Smooth muscle cell (in vitro differentiated cells): Measurements from ENCODE around the gene CYSTM1. TPM values are rescaled to one million over a fixed set of nuclear protein-coding genes. Genes with fewer than 3 reads are reported as not detected.

Experiments
- DNase-seq: peaks from one replicate; lab custom pipeline; 2025; ENCODE audit not compliant: unreplicated experiment; lab: John Stamatoyannopoulos, UW
- H2AFZ ChIP-seq: fragments of 200-600 bp; sonication (generic); 2 replicates; pipeline ENCODE4 v1.6.0; 2016; ENCODE audit warnings: antibody characterized with exemption, low read depth, mild to moderate bottlenecking
- H3F3A ChIP-seq: fragments of 200-600 bp; sonication (generic); 2 replicates; pipeline ENCODE4 v1.6.0; 2017; ENCODE audit warnings: antibody characterized with exemption, low read depth
- H3K27ac ChIP-seq: fragments of 200-600 bp; sonication (generic); 2 replicates; pipeline ENCODE4 v1.5.1; 2016; ENCODE audit warnings: low read depth, mild to moderate bottlenecking
- H3K27me3 ChIP-seq: fragments of 200-600 bp; sonication (generic); 2 replicates; pipeline ENCODE4 v1.6.1; 2016; ENCODE audit warnings: low read depth, mild to moderate bottlenecking
- H3K36me3 ChIP-seq: fragments of 200-600 bp; sonication (generic); 2 replicates; pipeline ENCODE4 v1.5.1; 2016; ENCODE audit warnings: low read depth
- H3K4me1 ChIP-seq: fragments of 200-600 bp; sonication (generic); 2 replicates; pipeline ENCODE4 v1.5.1; 2016; ENCODE audit warnings: low read depth
- H3K4me2 ChIP-seq: fragments of 200-600 bp; sonication (generic); 2 replicates; pipeline ENCODE4 v1.6.0; 2016; ENCODE audit warnings: mild to moderate bottlenecking
- H3K4me3 ChIP-seq: fragments of 200-600 bp; sonication (generic); 2 replicates; pipeline ENCODE4 v1.5.1; 2016; ENCODE audit warnings: mild to moderate bottlenecking
- H3K79me2 ChIP-seq: fragments of 200-600 bp; sonication (generic); 2 replicates; pipeline ENCODE4 v1.6.0; 2016; ENCODE audit warnings: low read depth, mild to moderate bottlenecking
- H3K9ac ChIP-seq: fragments of 200-600 bp; sonication (generic); 2 replicates; pipeline ENCODE4 v1.6.0; 2016; ENCODE audit warnings: low read depth
- H3K9me3 ChIP-seq: fragments of 200-600 bp; sonication (generic); replicated peaks from 2 replicates; pipeline ENCODE4 v1.5.1; 2016; ENCODE audit warnings: low read depth
- H4K20me1 ChIP-seq: fragments of 200-600 bp; sonication (generic); 2 replicates; pipeline ENCODE4 v1.6.0; 2016; ENCODE audit warnings: low read depth
- WGBS: methylation state at CpG from one replicate; pipeline ENCODE4 v1.1.7; 2016; ENCODE audit warnings: low lambda C conversion rate; 5-methylcytosine and 5-hydroxymethylcytosine counted together
- polyA plus RNA-seq: library from polyadenylated mRNA; unstranded; fragments of >200 nt; fragmentation: Nextera tagmentation; extraction: Ambion mirVana; gene quantifications from 2 replicates; pipeline ENCODE4 v1.2.1, GENCODE V29; 2016
- total RNA-seq: library from RNA; depleted of rRNA; stranded (reverse); fragments of >200 nt; gene quantifications from 2 replicates; pipeline ENCODE4 v1.2.3, GENCODE V29; 2014
- TF ChIP-seq, protein P1 (sequence below): fragments of 200-600 bp; sonication (generic); IDR thresholded peaks from 2 replicates; pipeline ENCODE4 v1.5.1; 2017; ENCODE audit warnings: borderline replicate concordance, mild to moderate bottlenecking, antibody characterized with exemption; ENCODE audit not compliant: insufficient read depth, poor library complexity, severe bottlenecking

The CYSTM1 gene
- total and polyA plus RNA-seq, 2 experiments from 2014 or later: 23.5 to 45.6 TPM

DNA sequence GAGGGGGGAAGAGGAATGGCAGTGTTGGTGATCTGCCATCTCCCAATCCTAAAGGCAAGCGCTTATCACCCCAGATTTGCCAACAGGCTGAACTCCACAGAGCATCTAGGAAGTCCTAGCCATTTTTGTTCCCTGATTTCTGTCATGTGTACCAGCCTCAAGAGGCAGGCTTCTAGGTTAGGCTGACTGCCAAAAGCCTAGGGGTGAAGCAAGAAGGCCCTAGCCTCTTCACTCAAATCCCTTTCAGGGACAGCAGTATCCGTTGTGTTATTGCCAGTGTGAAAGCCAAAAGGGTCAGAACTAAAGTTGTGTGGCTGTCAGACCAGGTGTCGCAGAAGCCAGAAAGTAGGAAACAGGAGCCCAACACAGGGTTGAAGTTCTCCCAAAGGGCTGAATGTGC is 34.6 kb upstream of the CYSTM1 start:
- no peak for DNase-seq
- H3K9me3 ChIP-seq: no peaks in the 10 kb centered on the region
- H4K20me1 ChIP-seq: peaks cover 81% of the 10 kb centered on the region
- WGBS: 96% methylated on average over 3 of the region's 3 CpGs
- no peak overlapping the region for H3K4me2 ChIP-seq
- H3K27ac ChIP-seq: no peak overlapping the region
- H3K79me2 ChIP-seq: no peaks in the 10 kb centered on the region
- no peak overlapping the region for H3K9ac ChIP-seq
- no peaks in the 10 kb centered on the region for H3K36me3 ChIP-seq
- H3K4me1 ChIP-seq: no peaks in the 10 kb centered on the region
- no peaks in the 10 kb centered on the region for H3F3A ChIP-seq
- TF ChIP-seq, protein P1, sequence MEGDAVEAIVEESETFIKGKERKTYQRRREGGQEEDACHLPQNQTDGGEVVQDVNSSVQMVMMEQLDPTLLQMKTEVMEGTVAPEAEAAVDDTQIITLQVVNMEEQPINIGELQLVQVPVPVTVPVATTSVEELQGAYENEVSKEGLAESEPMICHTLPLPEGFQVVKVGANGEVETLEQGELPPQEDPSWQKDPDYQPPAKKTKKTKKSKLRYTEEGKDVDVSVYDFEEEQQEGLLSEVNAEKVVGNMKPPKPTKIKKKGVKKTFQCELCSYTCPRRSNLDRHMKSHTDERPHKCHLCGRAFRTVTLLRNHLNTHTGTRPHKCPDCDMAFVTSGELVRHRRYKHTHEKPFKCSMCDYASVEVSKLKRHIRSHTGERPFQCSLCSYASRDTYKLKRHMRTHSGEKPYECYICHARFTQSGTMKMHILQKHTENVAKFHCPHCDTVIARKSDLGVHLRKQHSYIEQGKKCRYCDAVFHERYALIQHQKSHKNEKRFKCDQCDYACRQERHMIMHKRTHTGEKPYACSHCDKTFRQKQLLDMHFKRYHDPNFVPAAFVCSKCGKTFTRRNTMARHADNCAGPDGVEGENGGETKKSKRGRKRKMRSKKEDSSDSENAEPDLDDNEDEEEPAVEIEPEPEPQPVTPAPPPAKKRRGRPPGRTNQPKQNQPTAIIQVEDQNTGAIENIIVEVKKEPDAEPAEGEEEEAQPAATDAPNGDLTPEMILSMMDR: no peak
- no peak overlapping the region for H2AFZ ChIP-seq
- peaks cover 5% of the 10 kb centered on the region for H3K27me3 ChIP-seq
- no peak overlapping the region for H3K4me3 ChIP-seq

DNA sequence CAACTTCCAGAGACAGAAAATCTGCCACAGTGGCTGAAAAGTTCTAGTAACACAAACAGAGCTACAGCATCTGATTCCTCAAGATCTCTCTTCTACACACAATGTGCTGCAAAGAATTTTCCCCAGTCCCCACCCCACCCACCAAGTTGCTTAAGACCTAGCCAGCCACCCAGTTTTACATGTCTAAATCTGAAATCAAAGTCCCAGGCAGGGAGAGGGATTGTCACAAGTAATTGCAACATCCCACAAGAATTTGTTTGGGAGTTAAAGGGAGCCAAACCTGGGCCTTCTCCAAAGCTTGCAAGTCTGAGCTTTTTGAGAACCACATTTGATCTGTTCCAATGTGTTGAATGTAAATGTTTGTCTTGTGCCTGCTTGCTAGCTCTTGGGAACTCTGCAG is 33.7 kb upstream of the CYSTM1 start:
- H3K9me3 ChIP-seq: no peaks in the 10 kb centered on the region
- no peak overlapping the region for H2AFZ ChIP-seq
- no peaks in the 10 kb centered on the region for H3K79me2 ChIP-seq
- no peak overlapping the region for H3K4me3 ChIP-seq
- peaks cover 89% of the 10 kb centered on the region for H4K20me1 ChIP-seq
- no peaks in the 10 kb centered on the region for H3F3A ChIP-seq
- H3K4me2 ChIP-seq: no peak overlapping the region
- H3K27ac ChIP-seq: no peak overlapping the region
- no peak overlapping the region for H3K9ac ChIP-seq
- TF ChIP-seq, protein P1: no peak
- H3K36me3 ChIP-seq: no peaks in the 10 kb centered on the region
- H3K4me1 ChIP-seq: peaks cover 3% of the 10 kb centered on the region
- H3K27me3 ChIP-seq: peaks cover 13% of the 10 kb centered on the region
- no peak for DNase-seq

DNA sequence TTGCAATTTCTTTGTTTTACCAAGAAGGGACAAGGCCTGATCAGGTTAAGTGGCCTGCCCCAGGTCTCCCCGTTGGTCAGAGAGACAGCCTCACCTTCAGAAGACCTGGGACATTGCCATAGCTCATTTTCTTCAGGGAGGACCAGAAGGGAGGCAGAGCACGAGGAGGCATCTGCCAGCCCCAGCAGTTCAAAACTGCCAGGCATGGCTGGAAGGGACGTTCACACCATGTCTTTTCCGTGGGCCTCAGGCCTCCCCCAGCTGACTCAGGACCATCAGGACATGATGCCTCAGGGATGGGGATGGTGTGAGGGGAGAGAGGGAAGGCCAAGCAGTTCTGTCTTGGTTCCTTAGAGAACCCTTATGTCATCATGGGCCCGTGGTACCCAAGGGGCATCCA is 32.7 kb upstream of the CYSTM1 start:
- DNase-seq: no peak
- H3F3A ChIP-seq: no peaks in the 10 kb centered on the region
- H3K4me3 ChIP-seq: no peak overlapping the region
- no peak overlapping the region for H2AFZ ChIP-seq
- no peaks in the 10 kb centered on the region for H3K36me3 ChIP-seq
- peaks cover 23% of the 10 kb centered on the region for H3K27me3 ChIP-seq
- H3K27ac ChIP-seq: no peak overlapping the region
- 74% methylated on average over 5 of the region's 5 CpGs for WGBS
- H3K9me3 ChIP-seq: no peaks in the 10 kb centered on the region
- H3K4me2 ChIP-seq: no peak overlapping the region
- H3K9ac ChIP-seq: no peak overlapping the region
- TF ChIP-seq, protein P1: no peak
- H4K20me1 ChIP-seq: peaks cover 90% of the 10 kb centered on the region
- peaks cover 6% of the 10 kb centered on the region for H3K4me1 ChIP-seq
- no peaks in the 10 kb centered on the region for H3K79me2 ChIP-seq

DNA sequence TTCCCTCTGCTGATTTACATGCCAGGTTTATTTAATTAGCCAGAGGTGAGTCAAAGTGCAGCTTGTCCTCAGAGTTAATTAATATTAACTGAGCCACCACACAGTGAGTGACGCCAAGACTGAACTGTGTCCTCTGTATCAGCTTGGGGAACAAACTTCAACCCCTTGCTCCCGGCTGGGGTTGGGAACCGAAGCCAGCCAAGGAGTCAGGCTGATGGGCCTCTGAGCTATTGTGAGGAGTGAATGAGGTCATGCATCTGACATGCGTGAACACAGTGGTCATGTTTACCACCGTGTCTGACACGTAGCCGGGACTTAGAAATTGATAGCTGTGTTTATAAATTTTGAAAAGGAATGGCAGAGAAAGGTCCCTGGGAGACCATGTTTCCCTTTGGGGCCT is 32.1 kb upstream of the CYSTM1 start:
- H2AFZ ChIP-seq: no peak overlapping the region
- peaks cover 6% of the 10 kb centered on the region for H3K4me1 ChIP-seq
- TF ChIP-seq, protein P1: no peak
- H3K4me2 ChIP-seq: no peak overlapping the region
- peaks cover 90% of the 10 kb centered on the region for H4K20me1 ChIP-seq
- no peaks in the 10 kb centered on the region for H3K9me3 ChIP-seq
- H3K4me3 ChIP-seq: no peak overlapping the region
- H3K36me3 ChIP-seq: no peaks in the 10 kb centered on the region
- 92% methylated on average over 7 of the region's 7 CpGs for WGBS
- DNase-seq: no peak
- H3K27ac ChIP-seq: no peak overlapping the region
- no peaks in the 10 kb centered on the region for H3K79me2 ChIP-seq
- no peak overlapping the region for H3K9ac ChIP-seq
- H3F3A ChIP-seq: no peaks in the 10 kb centered on the region
- H3K27me3 ChIP-seq: peaks cover 29% of the 10 kb centered on the region
